ENCODE results near the gene DOCK7. TPM values are rescaled to one million over a fixed set of nuclear protein-coding genes. Genes with fewer than 3 reads are reported as not detected.

The DOCK7 gene
- total RNA-seq, 2 experiments from 2014 or later: 6.0 to 7.9 TPM

DNA sequence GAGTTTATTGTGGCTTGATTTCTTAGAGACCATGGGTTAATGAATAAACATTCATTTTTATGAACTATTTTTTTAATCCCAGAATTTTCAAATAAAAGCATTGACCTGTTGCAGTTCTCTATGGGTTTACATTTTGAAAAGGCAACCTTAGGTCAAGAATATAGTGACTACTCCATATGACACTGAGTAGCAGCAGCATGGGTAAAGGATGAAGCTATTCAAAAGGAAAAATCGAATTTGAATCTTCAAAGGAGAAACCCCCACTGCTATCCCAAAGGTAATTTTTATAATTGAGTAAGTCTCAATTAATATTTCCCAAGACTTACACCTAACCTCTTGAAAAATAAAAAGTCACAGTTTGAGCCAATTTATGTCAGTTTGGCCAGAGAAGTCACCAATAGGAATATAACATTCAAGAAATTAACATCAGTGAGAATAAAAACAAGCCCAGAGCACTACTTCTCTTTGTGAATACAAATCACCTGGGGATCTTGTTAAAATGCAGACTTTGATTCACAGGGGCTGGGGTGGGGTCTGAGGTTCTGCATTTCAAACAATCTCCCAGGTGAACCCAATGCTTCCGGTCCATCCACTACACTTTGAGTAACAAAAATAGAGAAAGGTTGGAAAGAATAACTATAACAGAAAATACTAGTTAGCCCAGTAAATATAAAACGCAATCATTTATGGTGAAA, 211.5 kb downstream of the DOCK7 start:
- Mint-ChIP-seq H3K9me3 (no peaks in the 10 kb centered on the region), H3K27me3 (no peaks in the 10 kb centered on the region), H3K4me3 (no peak overlapping the region), H3K4me1 (ENCODE audit: low read depth) (no peaks in the 10 kb centered on the region), H3K36me3 (ENCODE audit: low read depth) (peaks cover 40% of the 10 kb centered on the region), H3K27ac (no peak overlapping the region)
- Histone ChIP-seq H3K36me3 (ENCODE audit: insufficient read depth, low read length) (no peaks in the 10 kb centered on the region), H3K9me3 (ENCODE audit: control insufficient read depth in 1 of 2, insufficient read depth in 1 of 2, low read length in 2 of 2) (no peaks in the 10 kb centered on the region), H3K4me3 (ENCODE audit: low read length) (no peak overlapping the region), H3K27me3 (ENCODE audit: control insufficient read depth in 1 of 2, insufficient read depth in 2 of 2, low read length in 2 of 2) (no peaks in the 10 kb centered on the region), H3K27ac (ENCODE audit: low read depth in 1 of 2, low read length in 2 of 2) (no peak overlapping the region), H3K4me1 (ENCODE audit: insufficient read depth, low read length) (no peaks in the 10 kb centered on the region)
- no peak for DNase-seq
- no peak for TF ChIP-seq CTCF (IDR thresholded peaks at IDR 0.05)
- ChIA-PET CTCF (no interaction called here), POLR2A (interaction anchor here (0.6 kb wide), 1 partner anchor 12 kb away, joined by 3 read pairs; no protein-coding TSS in a partner anchor)
- no peak for ATAC-seq (ENCODE audit: poor library complexity)
- intact Hi-C loops (cut with DNase I, micrococcal nuclease): no loop called here

DNA sequence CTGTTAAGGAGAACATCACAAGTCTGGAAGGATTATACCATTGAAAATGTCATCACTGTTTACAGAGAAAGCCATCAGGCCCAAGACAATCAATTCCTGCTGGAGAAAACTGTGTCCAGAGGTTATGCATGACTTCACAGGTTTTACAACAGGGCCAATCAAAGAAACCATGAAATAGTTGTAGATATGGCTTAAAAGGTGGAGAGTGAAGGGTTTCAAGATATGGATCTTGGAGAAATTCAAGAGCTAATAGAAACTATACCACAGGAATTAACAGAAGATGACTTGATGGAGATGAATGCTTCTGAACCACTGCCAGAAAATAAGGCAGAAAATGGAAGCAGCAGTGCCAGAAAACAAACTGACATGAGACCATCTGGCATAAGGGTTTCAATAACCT, 221.1 kb downstream of the DOCK7 start:
- H3K36me3 ChIP-seq (ENCODE audit: insufficient read depth, low read length): no peaks in the 10 kb centered on the region
- H3K27me3 Mint-ChIP-seq: no peaks in the 10 kb centered on the region
- no peak overlapping the region for H3K27ac ChIP-seq (ENCODE audit: low read depth in 1 of 2, low read length in 2 of 2)
- peaks cover 3% of the 10 kb centered on the region for H3K9me3 Mint-ChIP-seq
- no peaks in the 10 kb centered on the region for H3K9me3 ChIP-seq (ENCODE audit: control insufficient read depth in 1 of 2, insufficient read depth in 1 of 2, low read length in 2 of 2)
- H3K4me3 Mint-ChIP-seq: no peak overlapping the region
- H3K27me3 ChIP-seq (ENCODE audit: control insufficient read depth in 1 of 2, insufficient read depth in 2 of 2, low read length in 2 of 2): no peaks in the 10 kb centered on the region
- ChIA-PET CTCF (no interaction called here), POLR2A (no interaction called here)
- H3K4me3 ChIP-seq (ENCODE audit: low read length): no peak overlapping the region
- intact Hi-C loops (cut with DNase I, micrococcal nuclease): no loop called here
- ATAC-seq (ENCODE audit: poor library complexity) (no peak), DNase-seq (no peak)
- H3K27ac Mint-ChIP-seq: no peak overlapping the region
- H3K4me1 ChIP-seq (ENCODE audit: insufficient read depth, low read length): no peaks in the 10 kb centered on the region
- no peaks in the 10 kb centered on the region for H3K4me1 Mint-ChIP-seq (ENCODE audit: low read depth)
- no peak for TF ChIP-seq CTCF (IDR thresholded peaks at IDR 0.05)
- peaks cover 69% of the 10 kb centered on the region for H3K36me3 Mint-ChIP-seq (ENCODE audit: low read depth)

DNA sequence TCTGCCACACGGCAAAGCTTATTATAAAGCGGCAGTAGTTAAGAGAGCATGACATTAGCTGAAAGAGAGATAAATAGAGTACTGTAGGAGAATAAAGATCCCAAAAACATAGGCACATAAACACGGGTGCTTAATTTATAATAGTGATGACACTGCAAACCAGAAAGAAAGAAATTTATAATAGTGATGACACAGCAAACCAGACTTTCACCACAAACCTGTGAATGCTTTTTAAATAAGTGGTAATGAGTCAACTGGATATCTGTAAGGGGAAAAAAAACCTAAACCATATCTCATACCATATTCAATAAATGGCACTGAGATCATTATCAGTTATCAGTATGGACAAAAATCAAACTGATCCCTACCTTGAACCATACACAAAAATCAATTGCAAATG, 225.8 kb downstream of the DOCK7 start:
- no peaks in the 10 kb centered on the region for H3K27me3 ChIP-seq (ENCODE audit: control insufficient read depth in 1 of 2, insufficient read depth in 2 of 2, low read length in 2 of 2)
- no peak overlapping the region for H3K27ac ChIP-seq (ENCODE audit: low read depth in 1 of 2, low read length in 2 of 2)
- H3K4me1 ChIP-seq (ENCODE audit: insufficient read depth, low read length): no peaks in the 10 kb centered on the region
- no peaks in the 10 kb centered on the region for H3K9me3 ChIP-seq (ENCODE audit: control insufficient read depth in 1 of 2, insufficient read depth in 1 of 2, low read length in 2 of 2)
- POLR2A ChIA-PET: no interaction called here
- Mint-ChIP-seq H3K27ac (no peak overlapping the region), H3K4me3 (no peak overlapping the region), H3K4me1 (ENCODE audit: low read depth) (no peaks in the 10 kb centered on the region), H3K9me3 (no peaks in the 10 kb centered on the region), H3K27me3 (no peaks in the 10 kb centered on the region), H3K36me3 (ENCODE audit: low read depth) (peaks cover 31% of the 10 kb centered on the region)
- H3K4me3 ChIP-seq (ENCODE audit: low read length): no peak overlapping the region
- intact Hi-C loops (cut with DNase I, micrococcal nuclease): no loop called here
- no peak for DNase-seq
- H3K36me3 ChIP-seq (ENCODE audit: insufficient read depth, low read length): no peaks in the 10 kb centered on the region
- TF ChIP-seq CTCF (IDR thresholded peaks at IDR 0.05): no peak
- ATAC-seq (ENCODE audit: poor library complexity): no peak
- CTCF ChIA-PET: interaction anchor here (0.5 kb wide), 1 partner anchor 46 kb away, joined by 3 read pairs; no protein-coding TSS in a partner anchor
